IMR-90 (cell line): ENCODE measurements around the gene PRKN. TPM values are rescaled to one million over a fixed set of nuclear protein-coding genes. Genes with fewer than 3 reads are reported as not detected.

Experiments used
- ATAC-seq: fragments of 200-7000 bp; cut with Tn5 transposase; 2 replicates; pipeline ENCODE4 v1.9.1; 2020; ENCODE audit warnings: low read depth, mild to moderate bottlenecking, moderate library complexity
- BruUV-seq: library from RNA; stranded (reverse); fragments of 400-500 nt; replicated peaks from 2 replicates; lab custom pipeline; 2021; lab: Mats Ljungman, UMichigan
- CTCF ChIA-PET: fragments of 300-600 bp; formaldehyde crosslinking; extraction: SDS; loops from one replicate; lab custom pipeline; 2021; ENCODE audit warnings: antibody characterized with exemption; lab: Yijun Ruan, JAX
- POLR2A ChIA-PET: fragments of 300-600 bp; sonication (Branson Sonifier 250); formaldehyde crosslinking; loops from one replicate; lab custom pipeline; 2022; ENCODE audit warnings: antibody characterized with exemption; ENCODE audit not compliant: unreplicated experiment; lab: Charles Lee
- DNase-seq: peaks from one replicate; pipeline ENCODE4 v3.0.0; 2013
- H2AFZ ChIP-seq: replicated peaks from 2 replicates; pipeline ENCODE3; 2013; ENCODE audit warnings: low read length, mild to moderate bottlenecking; ENCODE audit not compliant: poor library complexity
- H2AK5ac ChIP-seq: 2 replicates; pipeline ENCODE4 v1.6.1; 2013; ENCODE audit warnings: low read depth, low read length, inconsistent platforms
- H2AK9ac ChIP-seq: replicated peaks from 2 replicates; pipeline ENCODE3; 2013; ENCODE audit warnings: mild to moderate bottlenecking, low read depth, low read length, moderate library complexity; ENCODE audit not compliant: poor library complexity
- H2BK120ac ChIP-seq: 2 replicates; pipeline ENCODE4 v1.6.1; 2013; ENCODE audit warnings: low read depth, low read length, inconsistent platforms
- H2BK15ac ChIP-seq: 3 replicates; pipeline ENCODE4 v1.6.1; 2013; ENCODE audit warnings: low read depth, low read length, inconsistent platforms
- H2BK20ac ChIP-seq: 2 replicates; pipeline ENCODE4 v1.6.1; 2013; ENCODE audit warnings: low read depth, mild to moderate bottlenecking, inconsistent platforms, low read length, moderate library complexity
- H2BK5ac ChIP-seq: 2 replicates; pipeline ENCODE4 v1.6.1; 2013; ENCODE audit warnings: mild to moderate bottlenecking, low read depth, low read length, inconsistent platforms; ENCODE audit not compliant: poor library complexity, severe bottlenecking
- H3K14ac ChIP-seq: replicated peaks from 2 replicates; pipeline ENCODE4 v1.6.1; 2013; ENCODE audit warnings: low read depth, low read length, inconsistent platforms
- H3K18ac ChIP-seq: 2 replicates; pipeline ENCODE4 v1.6.1; 2013; ENCODE audit warnings: low read depth, low read length, control low read depth
- H3K23ac ChIP-seq: 2 replicates; pipeline ENCODE4 v1.6.1; 2013; ENCODE audit warnings: low read depth, low read length, inconsistent platforms
- H3K27ac ChIP-seq: 2 replicates; pipeline ENCODE4 v1.5.1; 2013; ENCODE audit warnings: mild to moderate bottlenecking, control low read depth, low read length; ENCODE audit not compliant: insufficient read depth
- H3K27me3 ChIP-seq: 2 replicates; pipeline ENCODE4 v1.6.1; 2013; ENCODE audit warnings: low read length; ENCODE audit not compliant: control insufficient read depth, insufficient read depth
- H3K36me3 ChIP-seq: 2 replicates; pipeline ENCODE4 v1.6.1; 2013; ENCODE audit warnings: low read length, mixed read lengths; ENCODE audit not compliant: control insufficient read depth, insufficient read depth
- H3K4ac ChIP-seq: 2 replicates; pipeline ENCODE4 v1.6.1; 2013; ENCODE audit warnings: low read depth, low read length, inconsistent platforms
- H3K4me1 ChIP-seq: 2 replicates; pipeline ENCODE4 v1.6.1; 2013; ENCODE audit warnings: low read length, mixed read lengths; ENCODE audit not compliant: control insufficient read depth, insufficient read depth
- H3K4me2 ChIP-seq: 2 replicates; pipeline ENCODE4 v1.6.1; 2013; ENCODE audit warnings: low read depth, mild to moderate bottlenecking, control low read depth, low read length, moderate library complexity
- H3K4me3 ChIP-seq: 2 replicates; pipeline ENCODE4 v1.5.1; 2013; ENCODE audit warnings: low read depth, mild to moderate bottlenecking, control low read depth, low read length, moderate library complexity; ENCODE audit not compliant: insufficient read depth
- H3K56ac ChIP-seq: 2 replicates; pipeline ENCODE4 v1.6.1; 2013; ENCODE audit warnings: low read length, inconsistent platforms; ENCODE audit not compliant: insufficient read depth; ENCODE audit errors: extremely low read depth
- H3K79me1 ChIP-seq, 2 experiments: 2 replicates each; pipeline ENCODE4 v1.6.1; 2013; ENCODE audit warnings: low read length in 2 of 2, inconsistent platforms in 1 of 2, low read depth in 1 of 2
- H3K9ac ChIP-seq: 2 replicates; pipeline ENCODE4 v1.6.1; 2013; ENCODE audit warnings: low read depth, low read length, control low read depth
- H3K9me1 ChIP-seq: 2 replicates; pipeline ENCODE4 v1.6.1; 2013; ENCODE audit warnings: low read length, inconsistent platforms; ENCODE audit not compliant: insufficient read depth
- H3K9me3 ChIP-seq: 2 replicates; pipeline ENCODE4 v1.6.1; 2013; ENCODE audit warnings: low read length; ENCODE audit not compliant: control insufficient read depth, insufficient read depth
- H4K20me1 ChIP-seq: 2 replicates; pipeline ENCODE4 v1.6.1; 2013; ENCODE audit warnings: low read length, inconsistent platforms; ENCODE audit not compliant: insufficient read depth
- H4K5ac ChIP-seq: 2 replicates; pipeline ENCODE4 v1.6.1; 2013; ENCODE audit warnings: mild to moderate bottlenecking, low read depth, low read length, control low read depth
- H4K8ac ChIP-seq, 2 experiments: 2 replicates each; pipeline ENCODE4 v1.6.1; 2013; ENCODE audit warnings: low read depth in 2 of 2, low read length in 2 of 2, control low read depth in 1 of 2, inconsistent platforms in 1 of 2
- H4K91ac ChIP-seq: 2 replicates; pipeline ENCODE4 v1.6.1; 2013; ENCODE audit warnings: low read depth, low read length, inconsistent platforms; ENCODE audit not compliant: insufficient read depth
- BHLHE40 ChIP-seq: fragments of 150-350 bp; IDR thresholded peaks from 2 replicates; pipeline ENCODE4 v1.6.1; 2016; ENCODE audit warnings: mild to moderate bottlenecking, low read depth, low read length
- CHD1 ChIP-seq: IDR thresholded peaks from 2 replicates; pipeline ENCODE4 v1.6.1; 2012; ENCODE audit warnings: low read depth, low read length, improper control_type of control experiment
- CTCF ChIP-seq: conservative IDR thresholded peaks from 2 replicates; pipeline ENCODE4 v1.5.1; 2012; ENCODE audit warnings: mild to moderate bottlenecking, low read depth, low read length, improper control_type of control experiment
- FOS ChIP-seq: fragments of 150-350 bp; IDR thresholded peaks from 2 replicates; pipeline ENCODE4 v1.6.1; 2016; ENCODE audit warnings: low read depth, low read length
- MAFK ChIP-seq: IDR thresholded peaks from 2 replicates; pipeline ENCODE4 v1.6.1; 2012; ENCODE audit warnings: low read depth, low read length, improper control_type of control experiment
- MAZ ChIP-seq: IDR thresholded peaks from 2 replicates; pipeline ENCODE4 v1.6.1; 2012; ENCODE audit warnings: low read depth, mild to moderate bottlenecking, low read length, improper control_type of control experiment, moderate library complexity, borderline replicate concordance
- MXI1 ChIP-seq: IDR thresholded peaks from 2 replicates; pipeline ENCODE4 v1.6.1; 2012; ENCODE audit warnings: low read depth, mild to moderate bottlenecking, low read length, moderate library complexity, borderline replicate concordance
- POLR2A ChIP-seq: IDR thresholded peaks from 2 replicates; pipeline ENCODE4 v1.6.1; 2012; ENCODE audit warnings: mild to moderate bottlenecking, low read depth, low read length
- RAD21 ChIP-seq: IDR thresholded peaks from 2 replicates; pipeline ENCODE4 v1.6.1; 2012; ENCODE audit warnings: low read length, improper control_type of control experiment
- RFX5 ChIP-seq: IDR thresholded peaks from 2 replicates; pipeline ENCODE4 v1.8.0; 2012; ENCODE audit warnings: low read depth, mild to moderate bottlenecking, low read length, moderate library complexity
- SMC3 ChIP-seq: fragments of 150-350 bp; IDR thresholded peaks from 2 replicates; pipeline ENCODE4 v1.6.1; 2016; ENCODE audit warnings: low read depth, mild to moderate bottlenecking, antibody characterized with exemption, low read length, moderate library complexity
- USF2 ChIP-seq: fragments of 150-350 bp; IDR thresholded peaks from 2 replicates; pipeline ENCODE4 v1.6.1; 2017; ENCODE audit warnings: mild to moderate bottlenecking, antibody characterized with exemption, low read length, low read depth
- WGBS, 2 experiments: methylation state at CpG; one replicate each; pipeline versions ENCODE4 v1.1.5 to v1.1.7; 2013; ENCODE audit warnings: missing lambda C conversion rate in 2 of 2; ENCODE audit not compliant: insufficient read length in 1 of 2; ENCODE audit errors: extremely low coverage in 2 of 2; 5-methylcytosine and 5-hydroxymethylcytosine counted together
- dilution Hi-C: fragments of 300-500 bp; cut with HindIII; formaldehyde crosslinking; loops from one replicate; pipeline ENCODE4 v1.14.3; 2018; ENCODE audit warnings: low sequenced_read_pairs; ENCODE audit not compliant: unreplicated experiment
- in situ Hi-C: fragments of 300-500 bp; cut with MboI; formaldehyde crosslinking; loops from 3 replicates; pipeline ENCODE4 v1.14.3; 2019; ENCODE audit warnings: low sequenced_read_pairs, inconsistent platforms, mixed read lengths
- intact Hi-C: fragments of 100-400 bp; cut with micrococcal nuclease; formaldehyde crosslinking; loops from 2 replicates; pipeline ENCODE4 v1.10.0; 2022
- polyA plus RNA-seq, 3 experiments: library from polyadenylated mRNA; depleted of rRNA; stranded (reverse); fragments of >200 nt; gene quantifications; 2 replicates each; pipeline ENCODE4 v1.2.3, GENCODE V29; 2012; ENCODE audit warnings: low replicate concordance in 1 of 3
- total RNA-seq: library from RNA; depleted of rRNA; stranded (reverse); fragments of >200 nt; gene quantifications from 2 replicates; pipeline ENCODE4 v1.2.3, GENCODE V29; 2012

The PRKN gene
- total and polyA plus RNA-seq, 2 of the 4 experiments (the other 2 are of a cell fraction): 0.15 to 0.18 TPM

- no peak overlapping the region for H2BK120ac ChIP-seq
- intact Hi-C loops: no loop called here
- no peak overlapping the region for H3K27ac ChIP-seq
- no peak overlapping the region for H4K5ac ChIP-seq
- no peak overlapping the region for H4K91ac ChIP-seq
- no peaks in the 10 kb centered on the region for H3K79me1 ChIP-seq
- no peaks in the 10 kb centered on the region for H3K27me3 ChIP-seq
- no peak overlapping the region for H3K23ac ChIP-seq
- dilution Hi-C loops: no loop called here
- H3K4me3 ChIP-seq: no peak overlapping the region
- ChIA-PET POLR2A (no interaction called here), CTCF (no interaction called here)
- no peaks in the 10 kb centered on the region for H3K36me3 ChIP-seq
- TF ChIP-seq MAFK (no peak), POLR2A (no peak), SMC3 (no peak), RFX5 (no peak), RAD21 (no peak), FOS (no peak), MXI1 (no peak), MAZ (no peak), CHD1 (no peak), USF2 (no peak), CTCF (no peak), BHLHE40 (no peak)
- no peak overlapping the region for H3K56ac ChIP-seq
- H2BK20ac ChIP-seq: no peak overlapping the region
- DNase-seq (peak; percentile 16), ATAC-seq (no peak)
- H2BK15ac ChIP-seq: no peak overlapping the region
- no peaks in the 10 kb centered on the region; the same call in 1 of the 2 replicates for H3K4me1 ChIP-seq
- no peak overlapping the region for H2AK5ac ChIP-seq
- no peak overlapping the region for H3K18ac ChIP-seq
- BruUV-seq: no TSS peak
- no peak overlapping the region for H3K9ac ChIP-seq
- no peaks in the 10 kb centered on the region for H3K9me1 ChIP-seq
- no peak overlapping the region for H3K14ac ChIP-seq
- no peak overlapping the region for H3K4me2 ChIP-seq
- no peaks in the 10 kb centered on the region for H4K20me1 ChIP-seq
- no peak overlapping the region for H3K4ac ChIP-seq
- H4K8ac ChIP-seq: no peak overlapping the region
- in situ Hi-C loops: no loop called here
- H3K9me3 ChIP-seq: no peaks in the 10 kb centered on the region; the same call in 1 of the 2 replicates
- H2BK5ac ChIP-seq: no peak overlapping the region
- WGBS, 2 experiments: 24% methylated on average over 4 of the region's 20 CpGs; no CpG with 5 or more reads in 1 of the 2 experiments
- H2AK9ac ChIP-seq: peak overlapping the region; percentile 59
- peak overlapping the region; percentile 65 for H2AFZ ChIP-seq
Measured at GRCh38 chr6:161445021-161445799, 1282.4 kb downstream of the PRKN start.
